ENCODE results near the gene KIAA1671.

The KIAA1671 gene

GRCh38 chr22:25069758-25070481, 117.4 kb downstream of the KIAA1671 start:
- no peak for DNase-seq

DNA sequence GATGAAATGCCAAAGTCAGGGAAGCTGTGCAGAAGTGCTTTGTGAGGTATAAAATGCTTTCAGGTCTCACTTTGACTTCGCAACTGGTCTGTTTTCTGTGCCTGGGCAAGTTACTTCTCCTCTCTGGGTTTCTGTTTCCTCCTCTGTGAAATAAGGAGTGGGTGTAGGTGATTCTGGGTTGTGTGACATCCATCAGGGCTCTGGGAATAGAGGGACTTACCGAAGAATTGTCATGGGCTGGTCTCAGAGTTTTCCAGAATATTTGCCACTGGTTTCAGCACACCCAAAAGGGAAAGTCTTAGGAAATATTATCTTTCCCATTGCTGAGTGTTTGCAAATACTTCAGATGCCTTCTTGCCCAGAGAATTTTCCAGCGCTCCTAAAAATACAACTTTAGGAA, 118.4 kb downstream of the KIAA1671 start:
- DNase-seq, result no peak

GRCh38 chr22:25071720-25072119, 119.2 kb downstream of the KIAA1671 start:
- DNase-seq, result no peak

GRCh38 chr22:25072406-25072805, 119.9 kb downstream of the KIAA1671 start:
- no peak for DNase-seq

DNA sequence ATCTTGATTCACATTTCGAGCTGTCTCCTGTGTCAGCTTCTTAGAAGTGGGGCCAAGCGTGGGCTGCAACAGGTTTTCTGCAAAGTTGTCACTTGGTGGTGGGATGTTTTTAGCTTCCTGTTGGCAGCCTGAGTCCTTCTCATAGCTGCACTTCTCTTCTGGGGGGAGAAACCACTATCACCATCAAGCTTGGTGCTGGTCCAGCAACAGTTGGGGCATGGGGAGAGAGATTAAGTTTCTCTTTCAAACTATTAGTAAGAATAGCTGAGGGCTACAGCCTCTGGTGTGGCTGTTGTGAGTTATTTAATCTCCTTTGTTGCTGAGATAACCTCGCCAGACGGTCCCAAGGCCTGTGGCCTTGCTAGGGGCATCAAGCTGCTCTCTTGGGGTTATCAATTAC, 123.8 kb downstream of the KIAA1671 start:
- DNase-seq, result no peak

DNA sequence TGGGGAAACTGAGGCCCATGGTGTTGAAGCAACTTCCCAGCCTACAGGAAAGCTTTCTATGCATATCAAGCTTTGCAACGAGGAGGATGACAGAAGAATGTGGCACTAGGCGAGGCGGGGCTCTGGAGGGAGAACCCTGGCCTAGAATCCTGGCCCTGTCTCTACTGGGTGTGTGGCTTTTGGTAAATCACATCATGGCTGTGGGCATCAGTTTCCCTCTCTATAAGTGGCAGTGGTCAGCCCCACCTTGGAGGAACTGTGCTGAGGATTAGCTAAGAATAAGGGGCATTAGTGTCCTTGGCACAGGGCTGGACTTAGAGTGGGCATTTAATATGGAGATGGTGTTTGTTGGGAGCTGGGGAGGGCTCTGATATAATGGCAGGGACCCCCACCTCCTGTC, 124.5 kb downstream of the KIAA1671 start:
- no peak for DNase-seq

DNA sequence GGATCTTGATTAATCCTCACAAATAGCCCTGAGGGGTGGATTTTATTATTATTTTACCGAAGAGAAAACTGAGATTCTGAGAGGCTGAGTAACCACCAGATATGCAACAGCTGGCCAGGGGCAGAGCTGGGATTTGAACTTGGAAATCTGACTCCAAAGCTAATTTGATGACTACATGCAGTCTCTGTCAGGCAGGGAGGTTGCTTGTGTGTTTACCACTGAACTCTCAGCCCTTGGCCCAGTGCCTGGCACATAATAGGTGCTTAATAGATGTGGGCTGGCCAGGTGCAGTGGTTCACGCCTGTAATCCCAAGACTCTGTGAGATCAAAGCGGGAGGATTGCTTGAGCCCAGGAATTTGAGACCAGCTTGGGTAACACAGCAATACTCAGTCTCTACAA, 125.4 kb downstream of the KIAA1671 start:
- DNase-seq, result no peak

DNA sequence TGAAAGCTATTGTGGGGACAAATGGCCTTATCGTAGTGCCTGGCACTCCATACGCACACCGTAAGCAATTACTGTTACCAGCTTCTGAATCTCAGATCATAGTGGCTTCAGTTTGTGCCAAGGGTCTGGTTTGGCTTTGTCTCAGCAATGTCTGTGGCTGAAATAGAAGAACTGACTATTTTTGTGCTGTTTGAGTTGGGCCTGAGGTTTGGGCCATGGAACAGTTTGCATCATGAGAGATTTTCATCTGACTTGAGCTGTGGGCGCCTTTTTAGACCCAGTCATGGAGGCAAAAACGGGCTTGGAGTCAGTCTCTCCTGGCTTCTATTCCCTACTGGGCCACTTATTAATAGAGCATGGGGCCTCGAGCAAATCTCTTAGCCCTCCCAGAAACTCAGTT, 126.1 kb downstream of the KIAA1671 start:
- DNase-seq, result no peak

DNA sequence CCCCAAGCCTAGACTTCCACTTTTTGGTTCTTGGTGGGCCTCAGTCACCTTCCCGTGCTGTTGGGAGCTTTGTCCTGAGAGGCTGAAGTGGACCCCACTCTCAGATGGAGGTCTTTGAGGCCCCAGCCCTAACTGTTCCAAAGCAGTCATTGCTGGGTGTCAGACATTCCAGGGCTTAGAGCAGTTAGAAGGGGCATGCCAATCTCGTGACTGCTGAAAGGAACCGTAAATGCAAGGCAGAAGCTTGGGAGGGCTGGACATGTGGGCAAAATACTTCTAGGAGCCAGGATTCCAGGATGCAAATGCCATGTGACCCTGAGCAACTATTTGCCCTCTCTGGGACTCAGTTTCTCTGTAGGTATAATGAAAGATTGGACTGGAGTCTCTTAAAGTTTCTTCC, 128.3 kb downstream of the KIAA1671 start:
- no peak for DNase-seq

DNA sequence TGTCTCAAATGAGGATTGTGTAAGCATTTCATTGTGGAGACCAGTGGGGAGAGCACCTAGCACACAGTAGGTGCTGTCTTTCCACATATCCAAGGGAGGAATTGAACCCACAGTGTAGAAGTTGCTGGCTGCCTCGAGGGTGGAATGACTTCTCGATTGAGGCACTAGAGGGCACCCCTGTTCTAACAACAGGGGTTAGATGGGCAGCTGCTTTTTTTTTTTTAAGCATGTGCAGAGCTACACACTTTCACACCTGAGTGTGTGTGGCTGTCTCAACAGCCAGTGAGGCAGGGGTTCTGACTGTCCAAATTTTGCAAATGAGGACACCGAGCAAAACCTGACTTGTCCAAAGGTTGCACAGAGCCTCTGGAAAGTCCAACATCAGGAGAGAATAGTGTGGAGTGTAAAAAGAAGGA, 128.9 kb downstream of the KIAA1671 start:
- peak; percentile 17 for DNase-seq

- DNase-seq, result no peak
Observed at GRCh38 chr22:25082096-25082495, 129.6 kb downstream of the KIAA1671 start.

DNA sequence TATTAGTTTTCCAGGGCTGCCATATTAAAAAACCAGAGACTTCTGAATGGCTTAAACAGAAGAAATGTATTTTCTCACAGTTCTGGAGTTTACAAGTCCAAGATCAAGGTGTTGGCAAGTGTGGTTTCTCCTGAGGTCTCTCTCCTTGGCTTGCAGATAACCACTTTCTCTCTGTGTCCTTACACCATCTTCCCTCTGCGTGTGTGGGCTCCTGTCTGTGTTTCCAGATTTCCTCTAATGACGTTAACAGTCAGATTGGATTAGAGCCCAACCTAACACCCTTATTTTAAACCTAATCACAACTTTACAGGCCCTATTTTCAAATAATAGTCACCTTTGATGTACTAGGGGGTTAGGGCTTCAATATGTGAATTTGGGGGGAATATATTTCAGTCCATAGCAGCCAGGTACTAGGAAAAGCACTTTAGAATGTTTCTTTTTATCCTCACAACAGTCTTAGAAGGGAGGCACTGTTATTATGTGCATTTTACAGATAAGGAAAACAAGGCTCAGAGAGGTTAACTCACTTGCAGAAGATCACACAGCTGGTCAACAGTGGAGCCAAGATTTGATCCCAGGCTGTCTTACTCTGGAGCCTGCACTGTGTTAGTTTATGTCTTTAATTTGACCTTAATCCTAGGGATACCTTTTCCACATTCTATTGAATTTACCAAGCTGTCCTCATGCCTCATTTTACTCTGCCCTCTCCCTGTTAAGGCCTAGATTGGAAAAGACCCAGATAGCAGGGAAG, 130.7 kb downstream of the KIAA1671 start:
- DNase-seq, result no peak

DNA sequence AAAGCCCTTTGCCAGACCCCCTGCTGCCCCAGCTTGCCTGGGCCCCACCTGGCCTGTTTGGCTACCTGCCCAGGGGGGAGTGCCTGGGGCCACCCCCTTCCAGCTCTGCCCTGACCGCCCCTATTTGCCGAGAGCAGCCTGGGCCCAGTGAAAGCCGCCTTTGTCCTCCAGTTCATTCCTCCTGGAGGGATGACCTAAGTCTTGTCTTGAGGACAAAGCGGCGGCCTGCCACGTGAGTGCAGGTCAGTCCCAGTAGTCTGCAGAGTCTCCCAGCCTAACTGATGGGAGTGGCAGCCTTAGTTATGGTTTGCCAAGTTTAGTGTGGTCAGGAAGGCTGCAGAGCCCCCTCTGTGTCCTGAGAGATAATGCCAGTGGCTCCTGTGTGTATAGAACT, 131.3 kb downstream of the KIAA1671 start:
- no peak for DNase-seq

DNA sequence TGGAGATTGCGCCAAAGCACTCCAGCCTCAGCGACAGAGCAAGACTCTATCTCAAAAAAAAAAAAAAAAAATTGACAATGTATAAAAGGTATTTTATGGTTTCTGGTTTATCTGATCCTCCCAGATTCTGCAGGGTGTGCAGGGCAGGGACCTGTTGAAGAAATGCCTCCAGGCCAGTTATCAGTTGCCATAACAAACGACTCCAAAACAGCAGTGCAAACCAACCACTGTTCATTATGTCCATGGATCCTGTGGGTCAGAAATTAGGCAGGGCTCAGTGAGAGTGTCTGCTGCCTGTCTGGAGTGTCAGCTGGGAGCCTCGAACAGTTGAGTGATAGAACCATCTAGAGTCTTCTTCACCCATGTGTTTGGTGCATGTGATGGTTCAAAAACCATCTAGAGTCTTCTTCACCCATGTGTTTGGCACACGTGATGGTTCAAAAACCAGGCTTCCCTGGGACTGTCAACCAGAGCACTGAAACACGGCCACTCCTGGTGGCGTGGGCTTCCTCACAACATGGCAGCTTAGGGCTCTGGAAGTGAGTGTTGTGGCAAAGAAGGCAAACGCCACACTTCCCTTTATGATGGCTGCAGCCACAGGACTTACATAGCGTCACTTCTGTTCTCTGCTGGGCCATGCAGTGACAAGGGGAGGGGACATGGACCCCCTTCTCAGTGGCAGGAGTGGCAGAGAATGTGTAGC, 132.0 kb downstream of the KIAA1671 start:
- DNase-seq, result no peak

DNA sequence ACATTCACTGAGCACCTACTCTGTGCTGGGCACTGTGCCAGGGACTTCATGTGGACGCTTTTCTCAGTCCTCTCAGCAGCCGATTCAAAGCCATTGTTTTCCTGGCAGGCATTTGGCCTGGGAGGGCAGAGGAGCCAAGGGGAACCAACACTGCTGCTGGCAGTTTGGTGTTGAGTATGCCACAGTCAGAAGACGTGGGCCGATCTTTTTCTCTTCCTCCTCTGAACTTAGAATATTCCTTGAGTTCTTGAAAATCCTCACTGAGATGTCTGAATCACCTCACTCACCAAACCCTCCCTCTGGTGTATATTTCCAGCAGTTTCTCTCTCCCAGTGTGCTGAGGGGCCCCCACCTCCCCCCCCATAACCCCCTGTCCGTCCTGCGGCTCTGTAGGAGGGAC, 132.6 kb downstream of the KIAA1671 start:
- DNase-seq, result no peak

GRCh38 chr22:25085930-25086901, 133.7 kb downstream of the KIAA1671 start:
- DNase-seq, result no peak

DNA sequence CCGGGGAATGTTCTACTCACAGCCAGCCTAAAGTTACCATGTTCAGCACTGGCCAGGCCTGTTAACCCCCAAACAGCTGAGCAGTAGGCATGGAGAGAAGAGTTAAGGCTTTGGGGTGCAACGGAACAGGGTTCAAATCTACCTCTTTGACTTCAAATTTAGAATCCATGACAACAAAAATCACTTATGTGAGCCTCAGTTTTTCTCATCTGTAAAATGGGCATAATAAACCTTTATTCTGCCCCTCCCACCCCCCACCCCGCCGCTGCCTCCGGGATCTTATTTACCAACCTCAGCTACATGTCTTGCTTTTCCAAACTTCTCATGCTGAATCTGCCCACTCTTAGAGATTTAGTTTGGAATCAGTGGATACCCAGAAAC, 134.4 kb downstream of the KIAA1671 start:
- DNase-seq, result no peak

DNA sequence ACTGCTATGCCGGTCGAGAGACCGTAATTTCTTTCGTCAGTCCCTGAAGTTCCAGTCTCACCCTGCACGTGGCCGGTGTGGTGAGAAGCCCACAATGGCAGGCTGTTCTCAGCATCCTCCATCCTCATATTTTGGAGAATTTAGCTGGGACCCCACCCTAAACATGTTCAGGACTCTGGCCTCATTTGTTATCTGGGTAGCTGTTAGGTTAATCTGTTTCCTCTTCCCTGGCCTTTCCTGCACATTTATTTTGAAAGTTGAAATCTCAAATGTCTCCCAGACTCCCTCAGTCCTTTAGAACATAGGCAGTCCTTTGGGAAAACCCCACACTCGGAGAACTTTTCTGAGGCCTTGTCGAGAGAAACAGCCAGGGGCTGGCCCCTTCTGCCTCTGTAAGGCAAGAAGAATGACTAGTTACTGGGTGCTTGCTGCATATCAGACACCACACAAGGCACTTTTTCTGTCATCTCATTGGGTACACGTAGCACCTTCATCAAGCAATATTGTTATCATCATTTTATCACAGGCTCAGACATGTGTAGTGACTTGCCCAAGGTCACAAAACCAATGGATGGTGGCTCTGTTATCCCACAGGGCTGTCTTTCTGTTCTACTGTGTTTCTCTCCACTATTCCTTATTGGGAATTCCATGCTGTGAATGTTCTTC, 137.8 kb downstream of the KIAA1671 start:
- no peak for DNase-seq

- DNase-seq, result no peak
Observed at GRCh38 chr22:25091458-25091857, 138.9 kb downstream of the KIAA1671 start.

- DNase-seq, result no peak
Observed at GRCh38 chr22:25092119-25092518, 139.6 kb downstream of the KIAA1671 start.

DNA sequence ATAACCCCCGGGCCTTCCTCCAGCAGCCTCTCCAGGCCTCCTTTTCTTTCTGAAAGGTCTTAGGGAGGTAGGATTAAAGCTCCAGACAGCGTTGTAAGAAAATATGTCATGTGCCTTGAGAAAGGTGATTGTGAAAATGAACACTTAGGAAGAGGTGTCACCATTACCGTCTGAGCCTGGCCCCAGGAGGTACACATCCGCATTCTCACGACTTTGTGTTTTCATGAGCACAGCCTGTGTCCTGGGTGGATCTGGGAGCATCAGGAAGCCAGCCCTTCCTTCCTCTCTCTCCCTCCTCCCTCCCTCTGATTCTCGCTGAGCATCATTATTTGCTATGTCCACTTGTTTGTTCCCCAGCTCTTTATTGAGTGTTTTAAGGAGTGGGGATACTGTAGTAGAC, 142.1 kb downstream of the KIAA1671 start:
- DNase-seq, result no peak

DNA sequence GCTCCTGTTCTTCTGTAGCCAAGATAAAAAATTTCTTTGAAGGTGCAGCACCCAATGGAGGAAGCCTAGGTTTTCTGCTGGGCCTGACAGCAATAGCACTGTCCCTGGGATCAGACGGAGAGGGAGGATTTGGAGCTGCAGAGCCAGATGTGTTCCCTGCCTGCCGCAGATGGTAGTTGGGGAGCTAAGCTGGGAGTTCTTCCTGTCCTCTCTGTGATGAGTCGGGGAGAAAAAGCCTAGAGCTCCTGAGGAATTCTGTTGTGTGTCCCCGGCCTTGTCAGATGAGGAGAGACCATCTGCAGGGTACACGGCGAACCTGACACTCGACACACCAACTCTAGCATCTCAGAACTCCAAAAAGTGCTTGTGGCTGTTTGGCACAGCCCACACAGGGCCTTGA, 143.4 kb downstream of the KIAA1671 start:
- no peak for DNase-seq

Data from effector CD8-positive, alpha-beta T cell (primary cell).